ENCODE results near the gene RIT2. TPM values are rescaled to one million over a fixed set of nuclear protein-coding genes. Genes with fewer than 3 reads are reported as not detected.

The RIT2 gene
- total RNA-seq, 1 donor from 2014 or later = not detected

GRCh38 chr18:42914476-42914875 lies 201.0 kb downstream of the RIT2 start:
- Histone ChIP-seq H2AFZ (replicated peaks) (no peak overlapping the region), H3K36me3 (no peaks in the 10 kb centered on the region), H3F3A (ENCODE audit: low read depth) (no peaks in the 10 kb centered on the region), H4K20me1 (ENCODE audit: low read depth) (no peaks in the 10 kb centered on the region), H3K27ac (no peak overlapping the region), H3K9ac (no peak overlapping the region), H3K4me2 (no peak overlapping the region), H3K4me1 (peaks cover 8% of the 10 kb centered on the region), H3K9me3 (ENCODE audit: low read depth) (no peaks in the 10 kb centered on the region), H3K4me3 (no peak overlapping the region), H3K79me2 (ENCODE audit: low read depth) (no peaks in the 10 kb centered on the region), H3K27me3 (no peaks in the 10 kb centered on the region)
- H3K4me1 Mint-ChIP-seq = peaks cover 3% of the 10 kb centered on the region
- no peak for DNase-seq (ENCODE audit: low spot score)
- no peaks in the 10 kb centered on the region for H3K36me3 Mint-ChIP-seq
- H3K27me3 Mint-ChIP-seq (ENCODE audit: insufficient read depth, low read depth) = no peaks in the 10 kb centered on the region
- no peak overlapping the region for H3K27ac Mint-ChIP-seq
- TF ChIP-seq EZH2phosphoT487 (IDR thresholded peaks at IDR 0.05) (no peak), EZH2 (IDR thresholded peaks at IDR 0.05) (no peak), CTCF (IDR thresholded peaks at IDR 0.05) (no peak)
- H3K9me3 Mint-ChIP-seq = no peaks in the 10 kb centered on the region
- H3K4me3 Mint-ChIP-seq = no peak overlapping the region

DNA sequence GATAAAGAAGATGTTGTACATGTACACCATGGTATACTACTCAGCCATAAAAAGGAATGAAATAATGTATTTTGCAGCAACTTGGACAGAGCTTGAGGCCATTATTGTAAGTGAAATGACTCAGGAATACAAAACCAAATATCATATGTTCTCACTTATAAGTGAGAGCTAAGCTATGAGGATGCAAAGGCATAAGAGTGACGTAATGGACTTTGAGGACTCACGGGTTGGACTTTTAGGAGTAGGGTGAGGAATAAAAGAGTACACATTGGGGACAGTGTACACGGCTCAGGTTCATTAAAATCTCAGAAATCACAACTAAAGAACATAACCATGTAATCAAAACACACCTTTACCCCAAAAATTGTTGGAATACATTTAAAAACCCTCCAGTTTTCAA lies 206.4 kb downstream of the RIT2 start:
- Histone ChIP-seq H3F3A (ENCODE audit: low read depth) (no peaks in the 10 kb centered on the region), H3K9ac (no peak overlapping the region), H3K36me3 (no peaks in the 10 kb centered on the region), H3K79me2 (ENCODE audit: low read depth) (no peaks in the 10 kb centered on the region), H3K27ac (no peak overlapping the region), H3K4me2 (no peak overlapping the region), H3K9me3 (ENCODE audit: low read depth) (no peaks in the 10 kb centered on the region), H3K4me1 (no peaks in the 10 kb centered on the region), H3K4me3 (no peak overlapping the region), H3K27me3 (no peaks in the 10 kb centered on the region), H4K20me1 (ENCODE audit: low read depth) (no peaks in the 10 kb centered on the region), H2AFZ (replicated peaks) (no peak overlapping the region)
- Mint-ChIP-seq H3K9me3 (no peaks in the 10 kb centered on the region), H3K4me3 (no peak overlapping the region), H3K27ac (no peak overlapping the region), H3K27me3 (ENCODE audit: insufficient read depth, low read depth) (peaks cover 3% of the 10 kb centered on the region), H3K4me1 (peaks cover 2% of the 10 kb centered on the region), H3K36me3 (no peaks in the 10 kb centered on the region)
- TF ChIP-seq CTCF (IDR thresholded peaks at IDR 0.05) = no peak
- TF ChIP-seq EZH2phosphoT487 (IDR thresholded peaks at IDR 0.05) = no peak
- no peak for TF ChIP-seq EZH2 (IDR thresholded peaks at IDR 0.05)
- no peak for DNase-seq (ENCODE audit: low spot score)

- Mint-ChIP-seq H3K27me3 (ENCODE audit: insufficient read depth, low read depth) (peaks cover 3% of the 10 kb centered on the region), H3K4me3 (no peak overlapping the region)
- DNase-seq (ENCODE audit: low spot score) = no peak
These were observed 208.7 kb downstream of the RIT2 start for GRCh38 chr18:42906761-42907160.

More at GRCh38 chr18:42906761-42907160, 208.7 kb downstream of the RIT2 start:
- no peak overlapping the region for H3K4me2 ChIP-seq
- H3F3A ChIP-seq (ENCODE audit: low read depth) = no peaks in the 10 kb centered on the region
- H3K79me2 ChIP-seq (ENCODE audit: low read depth) = no peaks in the 10 kb centered on the region
- peaks cover 2% of the 10 kb centered on the region for H3K4me1 Mint-ChIP-seq
- H4K20me1 ChIP-seq (ENCODE audit: low read depth) = no peaks in the 10 kb centered on the region
- H3K9ac ChIP-seq = no peak overlapping the region
- no peak overlapping the region for H3K27ac ChIP-seq
- no peaks in the 10 kb centered on the region for H3K4me1 ChIP-seq
- H3K27me3 ChIP-seq = no peaks in the 10 kb centered on the region
- TF ChIP-seq CTCF (IDR thresholded peaks at IDR 0.05) (no peak), EZH2 (IDR thresholded peaks at IDR 0.05) (no peak), EZH2phosphoT487 (IDR thresholded peaks at IDR 0.05) (no peak)
- H3K9me3 ChIP-seq (ENCODE audit: low read depth) = no peaks in the 10 kb centered on the region
- no peaks in the 10 kb centered on the region for H3K36me3 ChIP-seq
- H3K4me3 ChIP-seq = no peak overlapping the region
- no peaks in the 10 kb centered on the region for H3K36me3 Mint-ChIP-seq
- no peak overlapping the region for H2AFZ ChIP-seq (replicated peaks)
- H3K27ac Mint-ChIP-seq = no peak overlapping the region
- no peaks in the 10 kb centered on the region for H3K9me3 Mint-ChIP-seq
